Measurements from ENCODE around the gene ATG13. TPM values are rescaled to one million over a fixed set of nuclear protein-coding genes. Genes with fewer than 3 reads are reported as not detected.

ATG13 gene
- total and polyA plus RNA-seq, 4 donors, result 29.9 to 72.7 (median 53.0) TPM

DNA sequence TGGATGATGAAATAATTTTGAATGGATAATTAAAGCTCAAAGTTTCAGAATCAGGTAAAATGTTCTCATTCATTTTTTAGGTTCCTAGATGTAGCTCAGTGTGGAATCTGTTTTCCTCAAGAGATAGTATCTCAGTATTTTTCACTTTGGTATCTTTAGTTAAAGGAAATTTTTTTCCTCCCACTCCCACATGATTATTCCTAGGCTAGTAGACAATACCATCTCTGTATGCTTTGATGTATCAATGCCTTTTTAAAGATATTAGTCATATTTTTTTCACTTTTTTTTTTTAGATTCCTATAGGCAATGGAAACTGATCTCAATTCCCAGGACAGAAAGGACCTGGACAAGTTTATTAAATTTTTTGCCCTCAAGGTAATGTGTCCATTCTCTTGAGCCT lies 26.6 kb downstream of the ATG13 start:
- Histone ChIP-seq H3K4me1 (ENCODE audit: control insufficient read depth in 1 of 2, insufficient read depth in 2 of 2, low read length in 2 of 2) (no peaks in the 10 kb centered on the region), H3K9me3 (ENCODE audit: control insufficient read depth, low read length) (no peaks in the 10 kb centered on the region), H3K27ac (ENCODE audit: low read depth in 1 of 2, low read length in 2 of 2) (no peak overlapping the region), H3K4me3 (ENCODE audit: low read length in 2 of 2) (no peak overlapping the region), H3K36me3 (ENCODE audit: control insufficient read depth in 1 of 2, insufficient read depth in 2 of 2, low read length in 1 of 2) (peaks cover 4 to 7% of the 10 kb centered on the region in 2 donors), H3K27me3 (ENCODE audit: control insufficient read depth in 1 of 2, insufficient read depth in 2 of 2, low read length in 1 of 2) (no peaks in the 10 kb centered on the region)
- intact Hi-C loops (cut with DNase I), result no loop called here
- no peak for ATAC-seq (ENCODE audit: low FRiP score)
- DNase-seq, result no peak

DNA sequence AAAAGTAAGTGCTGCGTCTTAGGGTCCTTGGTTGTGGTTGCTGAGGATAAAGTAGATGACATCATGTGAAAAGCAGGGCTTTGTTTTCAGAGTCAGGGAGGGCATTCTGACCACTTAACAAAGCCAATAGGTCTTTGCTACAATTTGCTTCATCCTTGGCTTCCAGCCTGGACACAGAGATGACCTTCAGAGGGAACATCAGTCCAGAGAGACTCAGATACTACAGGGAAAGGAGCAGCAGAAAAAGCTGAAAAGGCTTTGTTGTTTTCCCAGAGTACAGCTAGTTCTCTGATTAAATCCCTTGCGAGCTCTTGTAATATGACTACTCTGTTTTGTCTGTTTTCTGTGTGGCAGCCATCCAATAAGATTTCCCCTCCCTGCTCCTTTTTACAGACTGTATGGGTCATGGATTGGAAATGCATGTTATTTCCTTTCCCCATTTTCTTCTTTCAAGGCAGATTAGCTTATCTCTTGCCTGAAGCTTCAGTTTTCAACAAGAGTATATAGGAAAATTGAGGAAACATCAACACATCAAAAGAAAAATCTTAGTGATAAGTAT lies 31.9 kb downstream of the ATG13 start:
- ATAC-seq (ENCODE audit: low FRiP score), result peak; percentile 93
- Histone ChIP-seq H3K4me3 (ENCODE audit: low read length in 2 of 2) (no peak overlapping the region), H3K4me1 (ENCODE audit: control insufficient read depth in 1 of 2, insufficient read depth in 2 of 2, low read length in 2 of 2) (no peaks in the 10 kb centered on the region), H3K27ac (ENCODE audit: low read depth in 1 of 2, low read length in 2 of 2) (peak overlapping the region; percentile 30 to 96), H3K27me3 (ENCODE audit: control insufficient read depth in 1 of 2, insufficient read depth in 2 of 2, low read length in 1 of 2) (no peaks in the 10 kb centered on the region), H3K9me3 (ENCODE audit: control insufficient read depth, low read length) (no peaks in the 10 kb centered on the region), H3K36me3 (ENCODE audit: control insufficient read depth in 1 of 2, insufficient read depth in 2 of 2, low read length in 1 of 2) (peaks cover 4 to 7% of the 10 kb centered on the region in 2 donors)
- WGBS, 2 donors, result 4 to 6% methylated on average over 2 of the region's 2 CpGs
- intact Hi-C loops (cut with DNase I), result no loop called here
- no peak for DNase-seq

DNA sequence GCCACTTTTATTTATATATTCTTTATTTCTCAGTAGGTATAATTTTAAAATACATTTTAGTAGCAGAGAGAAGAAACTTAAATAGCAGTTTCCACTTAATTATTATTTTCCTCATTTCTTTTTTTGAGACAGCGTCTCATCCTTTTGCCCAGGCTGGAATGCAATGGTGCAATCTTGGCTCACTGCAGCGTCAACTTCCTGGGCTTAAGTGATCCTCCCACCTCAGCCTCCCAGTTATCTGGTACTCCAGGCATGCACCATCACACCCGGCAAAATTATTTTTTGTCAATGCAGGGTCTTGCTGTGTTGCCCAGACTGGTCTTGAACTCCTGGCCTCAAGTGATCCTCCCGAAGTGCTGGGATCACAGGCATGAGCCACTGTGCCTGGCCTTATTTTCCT lies 38.3 kb downstream of the ATG13 start:
- Histone ChIP-seq H3K4me3 (ENCODE audit: low read length in 2 of 2) (no peak overlapping the region), H3K9me3 (ENCODE audit: control insufficient read depth, low read length) (no peaks in the 10 kb centered on the region), H3K36me3 (ENCODE audit: control insufficient read depth in 1 of 2, insufficient read depth in 2 of 2, low read length in 1 of 2) (peaks cover 4 to 12% of the 10 kb centered on the region in 2 donors), H3K4me1 (ENCODE audit: control insufficient read depth in 1 of 2, insufficient read depth in 2 of 2, low read length in 2 of 2) (no peaks in the 10 kb centered on the region), H3K27me3 (ENCODE audit: control insufficient read depth in 1 of 2, insufficient read depth in 2 of 2, low read length in 1 of 2) (no peaks in the 10 kb centered on the region), H3K27ac (ENCODE audit: low read depth in 1 of 2, low read length in 2 of 2) (no peak overlapping the region)
- ATAC-seq (ENCODE audit: low FRiP score) (no peak), DNase-seq (no peak)
- intact Hi-C loops (cut with DNase I), result no loop called here
- 86 to 91% methylated on average over 4 of the region's 4 CpGs for WGBS, 2 donors

DNA sequence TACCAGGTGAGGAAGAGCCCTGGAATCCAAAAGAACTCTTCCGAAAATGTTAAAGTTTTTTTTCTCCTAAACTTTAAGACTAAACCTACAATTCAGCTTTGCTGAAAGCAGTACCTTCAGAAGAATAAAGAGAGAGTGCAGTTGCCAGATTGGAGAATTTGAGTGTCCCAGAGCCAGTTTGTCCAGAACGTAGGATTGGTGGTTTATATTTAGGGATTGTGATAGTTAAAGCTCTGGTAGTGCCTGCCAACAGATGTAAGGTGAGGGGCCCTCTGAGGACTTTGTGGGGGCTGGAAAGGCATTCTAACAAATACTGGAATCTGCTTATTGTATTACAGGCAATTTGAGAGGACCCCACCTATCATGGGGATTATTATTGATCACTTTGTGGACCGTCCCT lies 39.8 kb downstream of the ATG13 start:
- peaks cover 4 to 16% of the 10 kb centered on the region in 2 donors for H3K36me3 ChIP-seq (ENCODE audit: control insufficient read depth in 1 of 2, insufficient read depth in 2 of 2, low read length in 1 of 2)
- no peaks in the 10 kb centered on the region for H3K4me1 ChIP-seq (ENCODE audit: control insufficient read depth in 1 of 2, insufficient read depth in 2 of 2, low read length in 2 of 2)
- no peak for ATAC-seq (ENCODE audit: low FRiP score)
- no peak overlapping the region for H3K4me3 ChIP-seq (ENCODE audit: low read length in 2 of 2)
- DNase-seq, result no peak
- intact Hi-C loops (cut with DNase I), result no loop called here
- no peaks in the 10 kb centered on the region for H3K27me3 ChIP-seq (ENCODE audit: control insufficient read depth in 1 of 2, insufficient read depth in 2 of 2, low read length in 1 of 2)
- H3K9me3 ChIP-seq (ENCODE audit: control insufficient read depth, low read length), result no peaks in the 10 kb centered on the region
- WGBS, 2 donors, result 71 to 72% methylated on average over 3 of the region's 3 CpGs
- peak overlapping the region in 1 of 2 donors; percentile 2 for H3K27ac ChIP-seq (ENCODE audit: low read depth in 1 of 2, low read length in 2 of 2)

DNA sequence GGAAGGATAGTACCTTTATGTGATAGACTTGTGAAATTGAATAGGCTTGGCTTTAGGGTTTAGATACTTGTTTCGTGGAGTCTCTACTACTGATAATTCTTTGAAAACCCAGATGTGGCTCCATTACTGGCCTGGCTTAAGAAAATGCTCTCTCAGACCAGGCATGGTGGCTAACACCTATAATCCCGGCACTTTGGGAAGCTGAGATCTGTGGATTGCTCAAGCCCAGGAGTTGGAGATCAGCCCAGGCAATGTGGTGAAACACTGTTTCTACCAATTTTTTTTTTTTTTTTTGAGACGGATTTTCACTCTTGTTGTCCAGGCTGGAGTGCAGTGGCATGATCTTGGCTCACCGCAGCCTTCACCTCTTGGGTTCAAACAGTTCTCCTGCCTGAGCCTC lies 40.9 kb downstream of the ATG13 start:
- WGBS, 2 donors, result 79 to 80% methylated on average over 4 of the region's 4 CpGs
- Histone ChIP-seq H3K27ac (ENCODE audit: low read depth in 1 of 2, low read length in 2 of 2) (no peak overlapping the region), H3K4me3 (ENCODE audit: low read length in 2 of 2) (no peak overlapping the region), H3K27me3 (ENCODE audit: control insufficient read depth in 1 of 2, insufficient read depth in 2 of 2, low read length in 1 of 2) (no peaks in the 10 kb centered on the region), H3K9me3 (ENCODE audit: control insufficient read depth, low read length) (no peaks in the 10 kb centered on the region), H3K36me3 (ENCODE audit: control insufficient read depth in 1 of 2, insufficient read depth in 2 of 2, low read length in 1 of 2) (peaks cover 4 to 16% of the 10 kb centered on the region in 2 donors), H3K4me1 (ENCODE audit: control insufficient read depth in 1 of 2, insufficient read depth in 2 of 2, low read length in 2 of 2) (no peaks in the 10 kb centered on the region)
- peak in 1 of 2 donors; percentile 70 for DNase-seq
- intact Hi-C loops (cut with DNase I), result no loop called here
- peak; percentile 64 for ATAC-seq (ENCODE audit: low FRiP score)

DNA sequence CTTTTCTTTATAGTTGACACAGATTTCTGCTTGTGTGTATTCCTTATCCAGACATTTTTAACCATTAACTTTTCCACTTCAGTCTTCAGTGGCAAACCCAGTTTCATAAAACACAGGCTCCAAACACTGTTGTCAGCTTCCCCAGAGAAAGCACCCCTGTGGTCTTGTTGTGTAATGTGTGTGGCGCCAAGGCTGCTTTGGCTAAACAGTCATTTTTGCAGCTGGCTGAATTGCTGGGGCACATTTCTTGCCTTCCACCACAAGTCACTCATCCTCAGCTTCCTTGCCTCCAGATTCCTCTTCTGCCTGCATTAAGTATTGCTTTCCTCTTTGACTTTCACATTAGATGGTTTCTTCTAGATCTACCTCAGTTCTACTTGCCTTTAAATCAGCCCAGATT lies 42.6 kb downstream of the ATG13 start:
- Histone ChIP-seq H3K27me3 (ENCODE audit: control insufficient read depth in 1 of 2, insufficient read depth in 2 of 2, low read length in 1 of 2) (no peaks in the 10 kb centered on the region), H3K27ac (ENCODE audit: low read depth in 1 of 2, low read length in 2 of 2) (no peak overlapping the region), H3K4me1 (ENCODE audit: control insufficient read depth in 1 of 2, insufficient read depth in 2 of 2, low read length in 2 of 2) (no peaks in the 10 kb centered on the region), H3K9me3 (ENCODE audit: control insufficient read depth, low read length) (no peaks in the 10 kb centered on the region), H3K4me3 (ENCODE audit: low read length in 2 of 2) (no peak overlapping the region), H3K36me3 (ENCODE audit: control insufficient read depth in 1 of 2, insufficient read depth in 2 of 2, low read length in 1 of 2) (peaks cover 4 to 18% of the 10 kb centered on the region in 2 donors)
- DNase-seq, result no peak
- ATAC-seq (ENCODE audit: low FRiP score), result peak; percentile 55
- 87 to 93% methylated on average over 1 of the region's 1 CpG for WGBS, 2 donors
- intact Hi-C loops (cut with DNase I), result no loop called here

DNA sequence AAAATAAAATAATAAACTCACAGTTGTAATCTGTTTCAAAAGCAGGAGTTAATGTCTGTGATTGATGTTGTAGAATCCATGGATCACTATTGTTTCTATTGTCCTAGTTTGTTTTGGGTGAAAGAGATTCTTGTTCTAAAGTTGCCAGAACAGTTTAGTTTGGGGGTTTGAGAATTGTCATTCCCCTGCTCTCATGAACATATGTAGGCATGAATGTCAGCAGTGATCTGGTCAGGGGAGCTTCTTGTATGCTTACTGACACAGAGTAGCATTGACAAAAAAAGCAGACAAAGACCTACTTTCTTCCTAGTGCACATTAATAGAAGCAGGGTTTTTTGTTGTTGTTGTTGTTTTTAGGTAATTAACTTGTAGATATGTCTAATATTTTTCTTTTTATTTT lies 44.5 kb downstream of the ATG13 start:
- no peak overlapping the region for H3K4me3 ChIP-seq (ENCODE audit: low read length in 2 of 2)
- H3K4me1 ChIP-seq (ENCODE audit: control insufficient read depth in 1 of 2, insufficient read depth in 2 of 2, low read length in 2 of 2), result peaks cover 0 to 3% of the 10 kb centered on the region in 2 donors
- peaks cover 6 to 10% of the 10 kb centered on the region in 2 donors for H3K36me3 ChIP-seq (ENCODE audit: control insufficient read depth in 1 of 2, insufficient read depth in 2 of 2, low read length in 1 of 2)
- intact Hi-C loops (cut with DNase I), result no loop called here
- no peak overlapping the region for H3K27ac ChIP-seq (ENCODE audit: low read depth in 1 of 2, low read length in 2 of 2)
- DNase-seq (no peak), ATAC-seq (ENCODE audit: low FRiP score) (no peak)
- H3K27me3 ChIP-seq (ENCODE audit: control insufficient read depth in 1 of 2, insufficient read depth in 2 of 2, low read length in 1 of 2), result no peaks in the 10 kb centered on the region
- no peaks in the 10 kb centered on the region for H3K9me3 ChIP-seq (ENCODE audit: control insufficient read depth, low read length)

DNA sequence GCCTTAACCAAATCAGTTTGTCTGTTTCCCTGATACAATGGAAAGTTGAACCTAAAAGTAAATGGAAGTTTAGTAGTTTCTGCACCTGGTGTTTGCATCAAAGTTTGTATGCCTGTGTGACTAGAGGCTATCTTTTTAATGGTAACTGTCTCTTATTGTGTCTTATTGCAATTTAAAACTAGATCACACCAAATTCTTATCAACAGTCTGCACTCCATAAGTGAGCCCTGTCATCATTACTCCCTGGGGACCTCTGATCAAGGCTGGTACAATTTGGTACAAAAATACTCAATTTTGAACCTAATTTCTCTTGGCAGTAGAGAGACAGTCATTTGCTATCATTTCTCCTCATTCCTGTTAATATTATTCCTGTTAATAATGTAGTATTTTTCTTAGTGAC lies 45.0 kb downstream of the ATG13 start:
- ATAC-seq (ENCODE audit: low FRiP score) (no peak), DNase-seq (no peak)
- H3K4me1 ChIP-seq (ENCODE audit: control insufficient read depth in 1 of 2, insufficient read depth in 2 of 2, low read length in 2 of 2), result peaks cover 2 to 5% of the 10 kb centered on the region in 2 donors
- no peaks in the 10 kb centered on the region for H3K9me3 ChIP-seq (ENCODE audit: control insufficient read depth, low read length)
- H3K4me3 ChIP-seq (ENCODE audit: low read length in 2 of 2), result no peak overlapping the region
- intact Hi-C loops (cut with DNase I), result no loop called here
- H3K36me3 ChIP-seq (ENCODE audit: control insufficient read depth in 1 of 2, insufficient read depth in 2 of 2, low read length in 1 of 2), result peaks cover 6 to 8% of the 10 kb centered on the region in 2 donors
- no peaks in the 10 kb centered on the region for H3K27me3 ChIP-seq (ENCODE audit: control insufficient read depth in 1 of 2, insufficient read depth in 2 of 2, low read length in 1 of 2)
- no peak overlapping the region for H3K27ac ChIP-seq (ENCODE audit: low read depth in 1 of 2, low read length in 2 of 2)

DNA sequence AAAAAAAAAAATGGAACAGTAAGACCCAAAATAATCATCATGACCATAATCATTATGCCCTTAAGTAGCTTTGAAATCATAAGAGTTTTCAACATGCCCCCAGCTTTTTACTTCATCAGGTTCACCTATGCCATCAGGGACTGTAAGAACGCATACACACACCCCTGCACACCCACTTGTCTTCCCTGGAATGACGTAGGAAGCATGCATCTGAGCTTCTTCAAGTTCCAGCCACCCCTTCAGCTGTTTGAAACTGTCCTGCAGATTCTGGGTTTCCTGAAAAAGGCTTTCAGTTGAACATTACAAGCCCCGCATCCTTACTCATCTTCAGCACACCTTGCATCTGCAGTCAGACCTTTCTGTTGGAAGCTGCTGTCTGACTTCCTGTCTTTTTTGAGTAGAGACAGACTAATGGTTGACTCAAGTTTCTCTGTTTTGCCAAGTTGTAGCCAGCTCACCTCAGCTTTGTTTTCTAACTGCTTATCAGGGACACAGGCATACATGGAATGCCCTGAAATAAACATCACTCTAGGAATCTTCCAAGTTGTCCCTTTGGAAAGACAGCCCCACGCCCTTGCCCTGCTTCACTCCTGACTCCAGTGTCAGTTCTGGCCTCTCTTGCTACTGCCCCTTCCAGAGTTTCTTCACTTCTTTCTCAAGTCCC lies 46.1 kb downstream of the ATG13 start:
- H3K4me3 ChIP-seq (ENCODE audit: low read length in 2 of 2), result no peak overlapping the region
- no peak overlapping the region for H3K27ac ChIP-seq (ENCODE audit: low read depth in 1 of 2, low read length in 2 of 2)
- 88 to 89% methylated on average over 4 of the region's 4 CpGs for WGBS, 2 donors
- H3K36me3 ChIP-seq (ENCODE audit: control insufficient read depth in 1 of 2, insufficient read depth in 2 of 2, low read length in 1 of 2), result peaks cover 8 to 9% of the 10 kb centered on the region in 2 donors
- intact Hi-C loops (cut with DNase I), result no loop called here
- no peak for DNase-seq
- peaks cover 2 to 5% of the 10 kb centered on the region in 2 donors for H3K4me1 ChIP-seq (ENCODE audit: control insufficient read depth in 1 of 2, insufficient read depth in 2 of 2, low read length in 2 of 2)
- no peaks in the 10 kb centered on the region for H3K27me3 ChIP-seq (ENCODE audit: control insufficient read depth in 1 of 2, insufficient read depth in 2 of 2, low read length in 1 of 2)
- H3K9me3 ChIP-seq (ENCODE audit: control insufficient read depth, low read length), result no peaks in the 10 kb centered on the region
- no peak for ATAC-seq (ENCODE audit: low FRiP score)

All from aorta (tissue), 5 donors.